HEK293 (cell line): ENCODE results near the gene DHPS.

Source experiments
- GLI2 ChIP-seq: fragments of 450-650 bp; formaldehyde crosslinking; IDR thresholded peaks from 2 replicates; pipeline ENCODE4; 2017; ENCODE audit warnings: missing biosample characterization, missing genetic modification characterization, low read depth, borderline replicate concordance
- PATZ1 ChIP-seq: fragments of 450-650 bp; formaldehyde crosslinking; IDR thresholded peaks from 2 replicates; pipeline ENCODE4 v1.5.1; 2016; ENCODE audit warnings: missing biosample characterization, missing genetic modification characterization
- PRDM10 ChIP-seq: fragments of 450-650 bp; formaldehyde crosslinking; IDR thresholded peaks from 2 replicates; pipeline ENCODE4 v1.5.1; 2016; ENCODE audit warnings: missing biosample characterization, missing genetic modification characterization
- PRDM4 ChIP-seq: fragments of 450-650 bp; formaldehyde crosslinking; IDR thresholded peaks from 2 replicates; pipeline ENCODE4 v1.5.1; 2017; ENCODE audit warnings: missing biosample characterization, missing genetic modification characterization
- PRDM6 ChIP-seq: fragments of 450-650 bp; formaldehyde crosslinking; IDR thresholded peaks from 2 replicates; pipeline ENCODE4 v1.5.1; 2017; ENCODE audit warnings: missing biosample characterization, missing genetic modification characterization
- ZBTB11 ChIP-seq: fragments of 450-650 bp; formaldehyde crosslinking; conservative IDR thresholded peaks from 2 replicates; pipeline ENCODE4 v1.5.1; 2016; ENCODE audit warnings: low read depth, missing biosample characterization, missing genetic modification characterization
- ZBTB7A ChIP-seq: fragments of 450-650 bp; formaldehyde crosslinking; IDR thresholded peaks from 2 replicates; pipeline ENCODE4 v1.5.1; 2016; ENCODE audit warnings: low read depth, missing biosample characterization, missing genetic modification characterization
- ZNF133 ChIP-seq: fragments of 450-650 bp; formaldehyde crosslinking; IDR thresholded peaks from 2 replicates; pipeline ENCODE4 v1.5.1; 2016; ENCODE audit warnings: missing biosample characterization, missing genetic modification characterization
- ZNF146 ChIP-seq: fragments of 450-650 bp; formaldehyde crosslinking; IDR thresholded peaks from 2 replicates; pipeline ENCODE4 v1.5.1; 2016; ENCODE audit warnings: missing biosample characterization, missing genetic modification characterization
- ZNF19 ChIP-seq: fragments of 450-650 bp; formaldehyde crosslinking; IDR thresholded peaks from 2 replicates; pipeline ENCODE4; 2016; ENCODE audit warnings: missing biosample characterization, missing genetic modification characterization, low read depth
- ZNF555 ChIP-seq: fragments of 450-650 bp; formaldehyde crosslinking; conservative IDR thresholded peaks from 2 replicates; pipeline ENCODE4 v1.5.1; 2017; ENCODE audit warnings: missing biosample characterization, mild to moderate bottlenecking, missing genetic modification characterization, inconsistent platforms
- ZNF624 ChIP-seq: fragments of 450-650 bp; formaldehyde crosslinking; IDR thresholded peaks from 2 replicates; pipeline ENCODE4 v1.5.1; 2017; ENCODE audit warnings: missing biosample characterization, missing genetic modification characterization
- ZNF639 ChIP-seq: fragments of 450-650 bp; formaldehyde crosslinking; IDR thresholded peaks from 2 replicates; pipeline ENCODE4 v1.5.1; 2016; ENCODE audit warnings: missing biosample characterization, missing genetic modification characterization
- ZNF660 ChIP-seq: fragments of 450-650 bp; IDR thresholded peaks from 2 replicates; pipeline ENCODE4 v1.5.1; 2018; ENCODE audit warnings: missing biosample characterization, mild to moderate bottlenecking, missing genetic modification characterization
- ZNF830 ChIP-seq: fragments of 450-650 bp; IDR thresholded peaks from 2 replicates; pipeline ENCODE4 v1.5.0; 2018; ENCODE audit warnings: missing biosample characterization, missing genetic modification characterization, low read depth, mild to moderate bottlenecking, moderate library complexity
- ZNF843 ChIP-seq: fragments of 450-650 bp; formaldehyde crosslinking; IDR thresholded peaks from 2 replicates; pipeline ENCODE4 v1.5.1; 2016; ENCODE audit warnings: missing biosample characterization, missing genetic modification characterization
- ZSCAN18 ChIP-seq: fragments of 450-650 bp; formaldehyde crosslinking; IDR thresholded peaks from 2 replicates; pipeline ENCODE4 v1.5.1; 2016; ENCODE audit warnings: missing biosample characterization, missing genetic modification characterization

The DHPS gene

GRCh38 chr19:12669270-12670158, 12.2 kb downstream of the DHPS start (continued):
- TF ChIP-seq ZBTB11 (tag by site-specific recombination) (peak; percentile 100), ZNF146 (tag by site-specific recombination) (peak; percentile 65; the same call in 1 of the 2 replicates), ZNF639 (tag by site-specific recombination) (peak; percentile 100), ZNF133 (tag by site-specific recombination) (no peak), ZBTB7A (peak; percentile 13; the same call in 1 of the 2 replicates), ZNF660 (tag by site-specific recombination) (peak; percentile 98), PRDM4 (tag by site-specific recombination) (peak; percentile 42; the same call in 1 of the 2 replicates), ZSCAN18 (tag by site-specific recombination) (peak; percentile 59; the same call in 1 of the 2 replicates), PATZ1 (tag by site-specific recombination) (peak; percentile 34), ZNF19 (tag by site-specific recombination) (no peak), GLI2 (tag by site-specific recombination) (no peak), ZNF555 (tag by site-specific recombination) (no peak), ZNF843 (tag by site-specific recombination) (peak; percentile 63), ZNF624 (tag by site-specific recombination) (no peak), PRDM6 (tag by site-specific recombination) (no peak), ZNF830 (tag by site-specific recombination) (no peak), PRDM10 (tag by site-specific recombination) (peak; percentile 44; the same call in 1 of the 2 replicates)
